Astrocyte (in vitro differentiated cells and primary cell): ENCODE data around the gene PTPA. TPM values are rescaled to one million over a fixed set of nuclear protein-coding genes. Genes with fewer than 3 reads are reported as not detected.

Source experiments
- DNase-seq: peaks from one replicate; pipeline ENCODE4 v3.0.0-alpha.2; 2010; ENCODE audit warnings: low read depth
- FAIRE-seq: peaks from 2 replicates; lab custom pipeline; 2011; peaks lifted over from hg19 to GRCh38; lab: Jason Lieb, UNC
- H2AFZ ChIP-seq: 2 replicates; pipeline ENCODE4 v1.6.0; 2012; ENCODE audit warnings: low read depth, low read length, inconsistent platforms
- H3K27ac ChIP-seq: 2 replicates; pipeline ENCODE4 v1.5.1; 2011; ENCODE audit warnings: low read depth, low read length, inconsistent platforms
- H3K27me3 ChIP-seq: 2 replicates; pipeline ENCODE4 v1.6.0; 2011; ENCODE audit warnings: low read length, inconsistent platforms; ENCODE audit not compliant: insufficient read depth
- H3K36me3 ChIP-seq: 2 replicates; pipeline ENCODE4 v1.5.1; 2011; ENCODE audit warnings: low read length, inconsistent platforms; ENCODE audit not compliant: insufficient read depth
- H3K4me1 ChIP-seq: 2 replicates; pipeline ENCODE4 v1.5.1; 2011; ENCODE audit warnings: low read length, inconsistent platforms; ENCODE audit not compliant: insufficient read depth
- H3K4me2 ChIP-seq: 2 replicates; pipeline ENCODE4 v1.6.0; 2012; ENCODE audit warnings: low read length, inconsistent platforms
- H3K4me3 ChIP-seq: 2 replicates; pipeline ENCODE4 v1.5.1; 2011; ENCODE audit warnings: low read depth, mild to moderate bottlenecking, low read length, inconsistent platforms; ENCODE audit not compliant: insufficient read depth
- H3K79me2 ChIP-seq: 2 replicates; pipeline ENCODE4 v1.6.0; 2012; ENCODE audit warnings: mild to moderate bottlenecking, low read length, inconsistent platforms; ENCODE audit not compliant: insufficient read depth
- H3K9ac ChIP-seq: 2 replicates; pipeline ENCODE4 v1.6.0; 2012; ENCODE audit warnings: mild to moderate bottlenecking, low read length, inconsistent platforms
- H3K9me3 ChIP-seq: 2 replicates; pipeline ENCODE4 v1.5.1; 2012; ENCODE audit warnings: low read depth, mild to moderate bottlenecking, low read length, inconsistent platforms; ENCODE audit not compliant: insufficient read depth
- H4K20me1 ChIP-seq: 2 replicates; pipeline ENCODE4 v1.6.0; 2012; ENCODE audit warnings: low read length, inconsistent platforms; ENCODE audit not compliant: insufficient read depth
- H3K27ac Mint-ChIP-seq: one replicate; pipeline ENCODE4 v1.8.0; 2021; ENCODE audit warnings: mild to moderate bottlenecking, mixed read lengths; ENCODE audit not compliant: unreplicated experiment
- H3K27me3 Mint-ChIP-seq: one replicate; pipeline ENCODE4 v1.8.0; 2021; ENCODE audit warnings: low read depth, mixed read lengths; ENCODE audit not compliant: unreplicated experiment
- H3K36me3 Mint-ChIP-seq: one replicate; pipeline ENCODE4 v1.8.0; 2021; ENCODE audit warnings: low read depth, mixed read lengths; ENCODE audit not compliant: unreplicated experiment
- H3K4me1 Mint-ChIP-seq: one replicate; pipeline ENCODE4 v1.8.0; 2021; ENCODE audit warnings: low read depth, mixed read lengths; ENCODE audit not compliant: unreplicated experiment
- H3K4me3 Mint-ChIP-seq: one replicate; pipeline ENCODE4 v1.8.0; 2021; ENCODE audit warnings: mild to moderate bottlenecking, moderate library complexity, mixed read lengths; ENCODE audit not compliant: unreplicated experiment
- H3K9me3 Mint-ChIP-seq: one replicate; pipeline ENCODE4 v1.8.0; 2021; ENCODE audit warnings: mild to moderate bottlenecking, mixed read lengths; ENCODE audit not compliant: unreplicated experiment
- EZH2 ChIP-seq: IDR thresholded peaks from 2 replicates; pipeline ENCODE4 v1.6.1; 2012; ENCODE audit warnings: mild to moderate bottlenecking, low read length, inconsistent platforms; ENCODE audit not compliant: insufficient read depth
- total RNA-seq: library from RNA; stranded (reverse); gene quantifications from 2 replicates; pipeline ENCODE4 v1.2.1, GENCODE V29; 2021
- TF ChIP-seq, protein P1 (sequence below): IDR thresholded peaks from 2 replicates; pipeline ENCODE4 v1.5.1; 2011; ENCODE audit warnings: low read depth, mild to moderate bottlenecking, inconsistent platforms, low read length, moderate library complexity; ENCODE audit not compliant: insufficient read depth

Gene PTPA
- total RNA-seq, 1 donor from 2014 or later: 122 TPM

DNA sequence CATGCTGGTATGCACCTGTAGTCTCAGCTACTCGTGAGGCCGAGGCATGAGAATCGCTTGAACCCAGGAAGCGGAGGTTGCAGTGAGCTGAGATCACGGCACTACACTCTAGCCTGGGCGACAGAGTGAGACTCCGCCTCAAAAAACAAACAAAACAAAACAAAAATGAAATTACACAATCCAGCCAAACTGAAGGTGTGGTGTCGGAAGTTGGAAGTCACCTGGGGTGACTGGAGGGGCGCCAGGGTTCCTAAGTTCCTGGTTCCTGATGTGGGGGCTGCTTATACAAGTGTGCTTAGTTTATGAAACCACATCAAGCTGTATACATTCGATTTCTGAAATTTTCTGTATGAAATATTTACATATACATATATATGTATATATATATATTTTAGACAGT, 34.0 kb upstream of the PTPA start:
- TF ChIP-seq, protein P1, sequence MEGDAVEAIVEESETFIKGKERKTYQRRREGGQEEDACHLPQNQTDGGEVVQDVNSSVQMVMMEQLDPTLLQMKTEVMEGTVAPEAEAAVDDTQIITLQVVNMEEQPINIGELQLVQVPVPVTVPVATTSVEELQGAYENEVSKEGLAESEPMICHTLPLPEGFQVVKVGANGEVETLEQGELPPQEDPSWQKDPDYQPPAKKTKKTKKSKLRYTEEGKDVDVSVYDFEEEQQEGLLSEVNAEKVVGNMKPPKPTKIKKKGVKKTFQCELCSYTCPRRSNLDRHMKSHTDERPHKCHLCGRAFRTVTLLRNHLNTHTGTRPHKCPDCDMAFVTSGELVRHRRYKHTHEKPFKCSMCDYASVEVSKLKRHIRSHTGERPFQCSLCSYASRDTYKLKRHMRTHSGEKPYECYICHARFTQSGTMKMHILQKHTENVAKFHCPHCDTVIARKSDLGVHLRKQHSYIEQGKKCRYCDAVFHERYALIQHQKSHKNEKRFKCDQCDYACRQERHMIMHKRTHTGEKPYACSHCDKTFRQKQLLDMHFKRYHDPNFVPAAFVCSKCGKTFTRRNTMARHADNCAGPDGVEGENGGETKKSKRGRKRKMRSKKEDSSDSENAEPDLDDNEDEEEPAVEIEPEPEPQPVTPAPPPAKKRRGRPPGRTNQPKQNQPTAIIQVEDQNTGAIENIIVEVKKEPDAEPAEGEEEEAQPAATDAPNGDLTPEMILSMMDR: no peak
- TF ChIP-seq EZH2: no peak
- no peak overlapping the region for H3K4me3 ChIP-seq
- no peak overlapping the region for H3K27ac ChIP-seq
- H3K9me3 ChIP-seq: no peaks in the 10 kb centered on the region
- Mint-ChIP-seq H3K27ac (no peak overlapping the region), H3K9me3 (peaks cover 2% of the 10 kb centered on the region), H3K27me3 (no peaks in the 10 kb centered on the region), H3K4me1 (no peaks in the 10 kb centered on the region), H3K36me3 (no peaks in the 10 kb centered on the region), H3K4me3 (no peak overlapping the region)
- peaks cover 10% of the 10 kb centered on the region for H3K79me2 ChIP-seq
- DNase-seq (no peak), FAIRE-seq (no peak)
- no peaks in the 10 kb centered on the region for H3K36me3 ChIP-seq
- H3K4me2 ChIP-seq: no peak overlapping the region
- H4K20me1 ChIP-seq: peaks cover 2% of the 10 kb centered on the region
- no peak overlapping the region for H2AFZ ChIP-seq
- H3K4me1 ChIP-seq: peaks cover 12% of the 10 kb centered on the region
- H3K9ac ChIP-seq: no peak overlapping the region
- no peaks in the 10 kb centered on the region for H3K27me3 ChIP-seq

GRCh38 chr9:129078691-129079503, 32.3 kb upstream of the PTPA start:
- TF ChIP-seq EZH2: no peak
- TF ChIP-seq, protein P1: no peak
- no peak overlapping the region for H3K4me2 ChIP-seq
- no peak overlapping the region for H3K27ac Mint-ChIP-seq

DNA sequence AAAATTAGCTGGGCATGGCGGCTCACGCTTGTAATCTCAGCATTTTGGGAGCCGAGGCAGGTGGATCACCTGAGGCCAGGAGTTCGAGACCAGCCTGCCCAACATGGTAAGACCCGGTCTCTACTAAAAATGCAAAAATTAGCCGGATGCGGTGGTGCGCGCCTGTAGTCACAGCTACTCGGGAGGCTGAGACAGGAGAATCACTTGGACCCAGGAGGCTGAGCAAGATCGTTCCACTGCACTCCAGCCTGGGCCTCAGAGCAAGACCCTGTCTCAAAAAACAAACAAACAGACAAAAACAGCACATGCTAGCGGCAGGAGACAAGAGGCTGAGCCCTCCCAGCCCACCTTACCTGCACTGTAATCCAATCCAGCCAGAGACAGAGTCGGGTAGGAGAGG, 31.4 kb upstream of the PTPA start:
- Histone ChIP-seq H3K9ac (peak overlapping the region; percentile 58), H3K4me2 (peak overlapping the region; percentile 94), H3K27ac (no peak overlapping the region), H3K27me3 (no peaks in the 10 kb centered on the region), H2AFZ (peak overlapping the region; percentile 94), H3K79me2 (peaks cover 32% of the 10 kb centered on the region), H3K4me1 (peaks cover 12% of the 10 kb centered on the region), H3K36me3 (peaks cover 2% of the 10 kb centered on the region), H4K20me1 (peaks cover 23% of the 10 kb centered on the region), H3K4me3 (peak overlapping the region; percentile 91), H3K9me3 (no peaks in the 10 kb centered on the region)
- TF ChIP-seq, protein P1: no peak
- no peak for TF ChIP-seq EZH2
- no peak overlapping the region for H3K27ac Mint-ChIP-seq
- peaks cover 4% of the 10 kb centered on the region for H3K36me3 Mint-ChIP-seq
- DNase-seq (no peak), FAIRE-seq (no peak)
- H3K27me3 Mint-ChIP-seq: no peaks in the 10 kb centered on the region
- no peaks in the 10 kb centered on the region for H3K4me1 Mint-ChIP-seq
- H3K9me3 Mint-ChIP-seq: peaks cover 2% of the 10 kb centered on the region
- H3K4me3 Mint-ChIP-seq: peak overlapping the region; percentile 85

More at GRCh38 chr9:129078691-129079503, 32.3 kb upstream of the PTPA start:
- H3K9me3 ChIP-seq: no peaks in the 10 kb centered on the region
- no peaks in the 10 kb centered on the region for H3K4me1 Mint-ChIP-seq
- FAIRE-seq: no peak
- peak overlapping the region; percentile 85 for H3K4me3 Mint-ChIP-seq
- no peaks in the 10 kb centered on the region for H3K27me3 ChIP-seq
- H3K27me3 Mint-ChIP-seq: no peaks in the 10 kb centered on the region
- peaks cover 2% of the 10 kb centered on the region for H3K9me3 Mint-ChIP-seq
- peaks cover 16% of the 10 kb centered on the region for H4K20me1 ChIP-seq
- DNase-seq: no peak
- H3K36me3 Mint-ChIP-seq: peaks cover 4% of the 10 kb centered on the region
- no peak overlapping the region for H3K27ac ChIP-seq
- peaks cover 27% of the 10 kb centered on the region for H3K79me2 ChIP-seq
- H2AFZ ChIP-seq: no peak overlapping the region
- H3K4me1 ChIP-seq: peaks cover 12% of the 10 kb centered on the region
- no peaks in the 10 kb centered on the region for H3K36me3 ChIP-seq
- no peak overlapping the region for H3K4me3 ChIP-seq
- no peak overlapping the region for H3K9ac ChIP-seq
